Neural cell (in vitro differentiated cells): ENCODE measurements around the gene POLR2L.

Experiments used
- CTCF ChIP-seq: fragments of 450-650 bp; IDR thresholded peaks from 2 replicates; pipeline ENCODE4 v1.5.1; 2014; ENCODE audit warnings: antibody characterized with exemption, mild to moderate bottlenecking, moderate library complexity; ENCODE audit not compliant: poor library complexity, severe bottlenecking
- POLR2AphosphoS5 ChIP-seq: IDR thresholded peaks from 2 replicates; pipeline ENCODE4 v1.6.1; 2012

GRCh38 chr11:796565-797295 is 45.6 kb downstream of the POLR2L start:
- TF ChIP-seq POLR2AphosphoS5 (no peak), CTCF (no peak)
